Measurements from ENCODE around the gene HEXB. TPM values are rescaled to one million over a fixed set of nuclear protein-coding genes. Genes with fewer than 3 reads are reported as not detected.

The HEXB gene
- total and polyA plus RNA-seq, 2 of the 13 experiments (the other 11 are each of a cell fraction or from before 2014, with no cell fraction given), result 100 to 104 TPM

DNA sequence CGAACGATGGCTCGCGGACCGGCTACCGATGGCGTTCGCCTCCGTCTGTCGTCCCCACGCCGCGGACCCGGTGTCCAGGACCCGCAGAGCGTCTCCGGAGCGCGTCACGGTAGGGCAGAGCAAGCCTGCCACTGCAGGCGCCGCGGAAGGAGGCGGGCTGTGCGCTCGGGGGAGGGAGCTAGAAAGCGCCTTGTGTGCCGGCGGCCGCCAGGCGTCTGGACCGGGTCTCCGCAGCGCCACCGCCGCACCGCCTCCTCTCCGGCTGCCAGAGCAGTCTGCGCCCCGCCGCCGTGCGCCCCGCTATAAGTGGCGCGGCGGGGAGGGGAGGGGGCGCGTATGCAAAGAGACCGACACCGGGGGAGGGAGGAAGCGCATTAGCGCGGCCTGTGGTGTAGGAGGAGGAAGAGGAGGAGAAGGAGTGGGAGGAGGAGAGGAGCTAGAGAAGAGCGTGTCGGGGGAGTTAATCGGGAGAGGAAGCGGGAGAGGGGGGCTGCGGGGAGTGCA lies 44.5 kb upstream of the HEXB start, which contains the start of gene ENC1 (continued):
- TF ChIP-seq RCOR2 (CRISPR knock-in tag; IDR thresholded peaks at IDR 0.05) (peak; percentile 69), SAP130 (CRISPR knock-in tag; IDR thresholded peaks at IDR 0.05; ENCODE audit: low read depth) (peak; percentile 88; the same call in 1 of the 2 replicates), RFX5 (IDR thresholded peaks at IDR 0.05; ENCODE audit: low read depth, low read length) (no peak; the same call in 1 of the 2 replicates), JUN (CRISPR knock-in tag; IDR thresholded peaks at IDR 0.05) (0 out of 2 replicates have a peak, but pooled peaks have one; percentile 9), SIN3A (IDR thresholded peaks at IDR 0.05; ENCODE audit: borderline replicate concordance, low read depth, low read length) (peak; percentile 78; the same call in 1 of the 2 replicates), HCFC1 (IDR thresholded peaks at IDR 0.05; ENCODE audit: low read depth, low read length) (no peak), CBX1 (IDR thresholded peaks at IDR 0.05; ENCODE audit: low read depth) (peak; percentile 92), NCOR1 (IDR thresholded peaks at IDR 0.05; ENCODE audit: borderline replicate concordance, low read length) (no peak; the same call in 1 of the 2 replicates), KDM2A (CRISPR knock-in tag; IDR thresholded peaks at IDR 0.05; ENCODE audit: borderline replicate concordance, low read depth) (peak; percentile 88; the same call in 1 of the 2 replicates), DNMT1 (CRISPR knock-in tag; IDR thresholded peaks at IDR 0.05) (peak; percentile 18; the same call in 1 of the 2 replicates), GTF2F1 (IDR thresholded peaks at IDR 0.05; ENCODE audit: low read length) (peak; percentile 72), PAX8 (CRISPR knock-in tag; IDR thresholded peaks at IDR 0.05; ENCODE audit: borderline replicate concordance) (no peak), GATAD1 (CRISPR knock-in tag; IDR thresholded peaks at IDR 0.05) (0 out of 2 replicates have a peak, but pooled peaks have one; percentile 25), ZNF253 (CRISPR knock-in tag; IDR thresholded peaks at IDR 0.05; ENCODE audit: borderline replicate concordance) (no peak), MIER2 (CRISPR knock-in tag; IDR thresholded peaks at IDR 0.05) (0 out of 2 replicates have a peak, but pooled peaks have one; percentile 33), ZNF224 (CRISPR knock-in tag; IDR thresholded peaks at IDR 0.05) (no peak), DPF2 (CRISPR knock-in tag; IDR thresholded peaks at IDR 0.05; ENCODE audit: borderline replicate concordance, low read depth) (no peak), ZBTB38 (CRISPR knock-in tag; IDR thresholded peaks at IDR 0.05) (no peak), POLR2A (IDR thresholded peaks at IDR 0.05; ENCODE audit: insufficient read depth in 1 of 2, low read depth in 2 of 2, low read length in 2 of 2) (peak in 1 of 2 experiments; percentile 98; a peak in 2 of 4 replicates)
- TF ChIP-seq, protein P1, sequence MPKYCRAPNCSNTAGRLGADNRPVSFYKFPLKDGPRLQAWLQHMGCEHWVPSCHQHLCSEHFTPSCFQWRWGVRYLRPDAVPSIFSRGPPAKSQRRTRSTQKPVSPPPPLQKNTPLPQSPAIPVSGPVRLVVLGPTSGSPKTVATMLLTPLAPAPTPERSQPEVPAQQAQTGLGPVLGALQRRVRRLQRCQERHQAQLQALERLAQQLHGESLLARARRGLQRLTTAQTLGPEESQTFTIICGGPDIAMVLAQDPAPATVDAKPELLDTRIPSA (CRISPR knock-in tag; IDR thresholded peaks at IDR 0.05; ENCODE audit: borderline replicate concordance), result no peak
- TF ChIP-seq, protein P2, sequence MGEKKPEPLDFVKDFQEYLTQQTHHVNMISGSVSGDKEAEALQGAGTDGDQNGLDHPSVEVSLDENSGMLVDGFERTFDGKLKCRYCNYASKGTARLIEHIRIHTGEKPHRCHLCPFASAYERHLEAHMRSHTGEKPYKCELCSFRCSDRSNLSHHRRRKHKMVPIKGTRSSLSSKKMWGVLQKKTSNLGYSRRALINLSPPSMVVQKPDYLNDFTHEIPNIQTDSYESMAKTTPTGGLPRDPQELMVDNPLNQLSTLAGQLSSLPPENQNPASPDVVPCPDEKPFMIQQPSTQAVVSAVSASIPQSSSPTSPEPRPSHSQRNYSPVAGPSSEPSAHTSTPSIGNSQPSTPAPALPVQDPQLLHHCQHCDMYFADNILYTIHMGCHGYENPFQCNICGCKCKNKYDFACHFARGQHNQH (CRISPR knock-in tag; IDR thresholded peaks at IDR 0.05), result peak; percentile 76
- TF ChIP-seq, protein P3, sequence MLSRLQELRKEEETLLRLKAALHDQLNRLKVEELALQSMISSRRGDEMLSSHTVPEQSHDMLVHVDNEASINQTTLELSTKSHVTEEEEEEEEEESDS (CRISPR knock-in tag; IDR thresholded peaks at IDR 0.05; ENCODE audit: borderline replicate concordance), result peak; percentile 87; the same call in 1 of the 2 replicates
- TF ChIP-seq, protein P4, sequence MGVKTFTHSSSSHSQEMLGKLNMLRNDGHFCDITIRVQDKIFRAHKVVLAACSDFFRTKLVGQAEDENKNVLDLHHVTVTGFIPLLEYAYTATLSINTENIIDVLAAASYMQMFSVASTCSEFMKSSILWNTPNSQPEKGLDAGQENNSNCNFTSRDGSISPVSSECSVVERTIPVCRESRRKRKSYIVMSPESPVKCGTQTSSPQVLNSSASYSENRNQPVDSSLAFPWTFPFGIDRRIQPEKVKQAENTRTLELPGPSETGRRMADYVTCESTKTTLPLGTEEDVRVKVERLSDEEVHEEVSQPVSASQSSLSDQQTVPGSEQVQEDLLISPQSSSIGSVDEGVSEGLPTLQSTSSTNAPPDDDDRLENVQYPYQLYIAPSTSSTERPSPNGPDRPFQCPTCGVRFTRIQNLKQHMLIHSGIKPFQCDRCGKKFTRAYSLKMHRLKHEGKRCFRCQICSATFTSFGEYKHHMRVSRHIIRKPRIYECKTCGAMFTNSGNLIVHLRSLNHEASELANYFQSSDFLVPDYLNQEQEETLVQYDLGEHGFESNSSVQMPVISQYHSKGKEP (CRISPR knock-in tag; IDR thresholded peaks at IDR 0.05), result no peak
- TF ChIP-seq, protein P5, sequence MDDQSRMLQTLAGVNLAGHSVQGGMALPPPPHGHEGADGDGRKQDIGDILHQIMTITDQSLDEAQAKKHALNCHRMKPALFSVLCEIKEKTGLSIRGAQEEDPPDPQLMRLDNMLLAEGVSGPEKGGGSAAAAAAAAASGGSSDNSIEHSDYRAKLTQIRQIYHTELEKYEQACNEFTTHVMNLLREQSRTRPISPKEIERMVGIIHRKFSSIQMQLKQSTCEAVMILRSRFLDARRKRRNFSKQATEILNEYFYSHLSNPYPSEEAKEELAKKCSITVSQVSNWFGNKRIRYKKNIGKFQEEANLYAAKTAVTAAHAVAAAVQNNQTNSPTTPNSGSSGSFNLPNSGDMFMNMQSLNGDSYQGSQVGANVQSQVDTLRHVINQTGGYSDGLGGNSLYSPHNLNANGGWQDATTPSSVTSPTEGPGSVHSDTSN (CRISPR knock-in tag; IDR thresholded peaks at IDR 0.05; ENCODE audit: borderline replicate concordance), result no peak
- TF ChIP-seq, protein P6, sequence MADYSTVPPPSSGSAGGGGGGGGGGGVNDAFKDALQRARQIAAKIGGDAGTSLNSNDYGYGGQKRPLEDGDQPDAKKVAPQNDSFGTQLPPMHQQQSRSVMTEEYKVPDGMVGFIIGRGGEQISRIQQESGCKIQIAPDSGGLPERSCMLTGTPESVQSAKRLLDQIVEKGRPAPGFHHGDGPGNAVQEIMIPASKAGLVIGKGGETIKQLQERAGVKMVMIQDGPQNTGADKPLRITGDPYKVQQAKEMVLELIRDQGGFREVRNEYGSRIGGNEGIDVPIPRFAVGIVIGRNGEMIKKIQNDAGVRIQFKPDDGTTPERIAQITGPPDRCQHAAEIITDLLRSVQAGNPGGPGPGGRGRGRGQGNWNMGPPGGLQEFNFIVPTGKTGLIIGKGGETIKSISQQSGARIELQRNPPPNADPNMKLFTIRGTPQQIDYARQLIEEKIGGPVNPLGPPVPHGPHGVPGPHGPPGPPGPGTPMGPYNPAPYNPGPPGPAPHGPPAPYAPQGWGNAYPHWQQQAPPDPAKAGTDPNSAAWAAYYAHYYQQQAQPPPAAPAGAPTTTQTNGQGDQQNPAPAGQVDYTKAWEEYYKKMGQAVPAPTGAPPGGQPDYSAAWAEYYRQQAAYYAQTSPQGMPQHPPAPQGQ (CRISPR knock-in tag; IDR thresholded peaks at IDR 0.05; ENCODE audit: borderline replicate concordance), result no peak

Measured in HepG2 (cell line).